ACC112 (cell line): ENCODE measurements around the gene YY1.

Source experiments
- H2AFZ ChIP-seq: fragments of 200-600 bp; sonication (generic); one replicate; pipeline ENCODE4 v1.6.0; 2017; ENCODE audit warnings: antibody characterized with exemption, low read length; ENCODE audit not compliant: unreplicated experiment
- H3K27ac ChIP-seq: fragments of 200-600 bp; sonication (generic); 2 replicates; pipeline ENCODE4 v1.5.1; 2014; ENCODE audit warnings: low read depth, mild to moderate bottlenecking, antibody characterized with exemption, low read length, moderate library complexity
- H3K27me3 ChIP-seq: fragments of 200-600 bp; sonication (generic); 2 replicates; pipeline ENCODE4 v1.6.1; 2014; ENCODE audit warnings: mild to moderate bottlenecking, antibody characterized with exemption, low read length, moderate library complexity, mixed read lengths; ENCODE audit not compliant: insufficient read depth
- H3K36me3 ChIP-seq: fragments of 200-600 bp; sonication (generic); 2 replicates; pipeline ENCODE4 v1.6.1; 2016; ENCODE audit warnings: mild to moderate bottlenecking, antibody characterized with exemption, low read length, moderate library complexity, mixed read lengths; ENCODE audit not compliant: insufficient read depth
- H3K4me1 ChIP-seq: fragments of 200-600 bp; sonication (generic); one replicate; pipeline ENCODE4 v1.6.1; 2016; ENCODE audit warnings: low read length, mixed read lengths; ENCODE audit not compliant: insufficient read depth, unreplicated experiment, control insufficient read depth
- H3K4me3 ChIP-seq: fragments of 200-600 bp; sonication (generic); 2 replicates; pipeline ENCODE4 v1.5.1; 2014; ENCODE audit warnings: mild to moderate bottlenecking, low read depth, low read length
- H3K79me2 ChIP-seq: fragments of 200-600 bp; sonication (generic); one replicate; pipeline ENCODE4 v1.6.0; 2016; ENCODE audit warnings: low read length; ENCODE audit not compliant: control insufficient read depth, unreplicated experiment, insufficient read depth

Gene YY1

GRCh38 chr14:100238419-100239210 lies at the start of gene YY1:
Gene YY1, plus strand, starts transcription at chr14:100239144. Its CDS starts 101 bp downstream, at chr14:100239245.
- peaks cover 85% of the 10 kb centered on the region for H3K79me2 ChIP-seq
- no peaks in the 10 kb centered on the region; the same call in 1 of the 2 replicates for H3K36me3 ChIP-seq
- peak within 1 kb of the TSS; percentile 97 for H3K27ac ChIP-seq
- peak within 1 kb of the TSS; percentile 100 for H3K4me3 ChIP-seq
- H2AFZ ChIP-seq: peak within 1 kb of the TSS; percentile 91
- no peaks in the 10 kb centered on the region for H3K27me3 ChIP-seq
- peaks cover 30% of the 10 kb centered on the region for H3K4me1 ChIP-seq

DNA sequence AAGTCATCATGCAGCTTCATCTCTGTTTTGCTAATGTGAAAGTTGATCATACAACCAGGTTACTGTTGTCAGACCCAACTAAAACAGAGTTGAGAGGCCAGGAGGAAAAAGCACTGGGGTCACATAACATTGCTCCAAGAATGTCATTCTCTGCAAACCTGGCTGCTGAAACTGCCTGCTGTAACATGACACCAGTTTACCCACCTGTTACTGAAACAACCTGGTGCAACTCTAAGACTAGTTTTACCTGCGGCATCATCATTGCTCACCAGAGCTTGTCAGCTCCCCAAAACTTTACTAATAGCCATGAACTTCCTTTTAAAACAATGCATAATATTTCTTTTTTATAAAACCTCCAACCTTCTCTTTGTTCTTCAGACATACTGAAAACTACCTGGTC lies 48.8 kb upstream of the YY1 start:
- Histone ChIP-seq H3K27ac (no peak overlapping the region), H3K4me3 (no peak overlapping the region), H3K4me1 (peaks cover 5% of the 10 kb centered on the region), H2AFZ (no peak overlapping the region), H3K79me2 (no peaks in the 10 kb centered on the region), H3K36me3 (no peaks in the 10 kb centered on the region), H3K27me3 (no peaks in the 10 kb centered on the region)

DNA sequence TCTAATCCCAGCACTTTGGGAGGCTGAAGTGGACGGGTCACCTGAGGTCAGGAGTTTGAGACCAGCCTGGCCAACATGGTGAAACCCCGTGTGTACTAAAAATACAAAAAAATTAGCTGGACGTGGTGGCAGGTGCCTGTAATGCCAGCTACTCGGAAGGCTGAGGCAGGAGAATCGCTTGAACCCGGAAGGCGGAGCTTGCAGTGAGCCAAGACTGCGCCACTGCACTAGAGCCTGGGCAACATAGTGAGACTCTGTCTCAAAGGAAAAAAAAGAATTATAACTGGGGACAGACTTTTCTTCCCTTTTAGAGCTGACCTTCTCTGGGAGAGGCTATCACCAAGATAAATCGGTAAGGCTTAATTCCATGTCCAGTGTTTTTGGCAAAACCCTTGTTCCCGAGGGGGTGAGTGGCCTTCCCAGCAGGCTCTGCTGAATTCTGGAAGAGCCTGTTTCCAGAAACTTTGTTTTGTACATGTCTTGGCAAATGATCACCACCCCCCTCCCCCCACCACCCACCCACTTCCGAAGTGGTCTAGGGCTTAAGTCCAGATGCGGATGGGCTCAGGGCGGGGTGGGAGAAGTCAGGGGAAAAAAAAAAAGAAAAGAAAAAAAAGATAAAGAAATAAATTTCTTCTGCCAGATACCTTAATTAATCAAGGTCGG lies 47.2 kb upstream of the YY1 start:
- Histone ChIP-seq H3K36me3 (no peaks in the 10 kb centered on the region), H3K4me1 (peaks cover 5% of the 10 kb centered on the region), H3K79me2 (no peaks in the 10 kb centered on the region), H3K27me3 (no peaks in the 10 kb centered on the region), H3K27ac (no peak overlapping the region), H2AFZ (peak overlapping the region; percentile 94), H3K4me3 (peak overlapping the region; percentile 71; the same call in 1 of the 2 replicates)

DNA sequence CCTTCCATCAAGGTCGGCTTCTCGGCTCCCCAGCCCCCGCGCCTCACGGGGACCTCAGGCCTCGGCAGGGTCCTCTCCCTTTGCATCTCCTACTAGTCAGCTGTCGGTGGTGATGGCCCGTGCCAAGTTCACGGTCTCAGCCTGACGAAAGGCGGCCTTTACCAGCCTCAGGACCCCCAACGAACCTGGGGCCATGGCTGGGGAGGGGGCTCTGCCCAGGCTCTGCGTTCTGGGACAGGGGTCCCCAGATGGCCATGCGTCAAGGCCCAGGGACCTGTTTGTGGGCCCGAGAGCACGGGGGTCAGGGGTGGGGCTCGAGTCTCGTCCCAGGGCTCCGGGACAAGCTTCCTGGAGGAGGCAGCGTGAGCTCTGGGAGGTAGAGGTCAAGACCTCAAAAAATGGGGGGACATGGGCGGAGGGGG lies 46.7 kb upstream of the YY1 start:
- peaks cover 5% of the 10 kb centered on the region for H3K4me1 ChIP-seq
- H3K79me2 ChIP-seq: no peaks in the 10 kb centered on the region
- no peaks in the 10 kb centered on the region for H3K27me3 ChIP-seq
- H3K4me3 ChIP-seq: peak overlapping the region; percentile 71
- peak overlapping the region; percentile 41; the same call in 1 of the 2 replicates for H3K27ac ChIP-seq
- H3K36me3 ChIP-seq: no peaks in the 10 kb centered on the region
- peak overlapping the region; percentile 94 for H2AFZ ChIP-seq

- H3K79me2 ChIP-seq: no peaks in the 10 kb centered on the region
- H3K36me3 ChIP-seq: no peaks in the 10 kb centered on the region
- peak overlapping the region; percentile 75 for H3K4me3 ChIP-seq
- H2AFZ ChIP-seq: peak overlapping the region; percentile 94
- peaks cover 5% of the 10 kb centered on the region for H3K4me1 ChIP-seq
- no peaks in the 10 kb centered on the region for H3K27me3 ChIP-seq
- peak overlapping the region; percentile 41; the same call in 1 of the 2 replicates for H3K27ac ChIP-seq
Observed at GRCh38 chr14:100192672-100193416, 46.1 kb upstream of the YY1 start.

- H3K27ac ChIP-seq: no peak overlapping the region
- no peaks in the 10 kb centered on the region for H3K79me2 ChIP-seq
- no peaks in the 10 kb centered on the region for H3K36me3 ChIP-seq
- peak overlapping the region; percentile 75 for H3K4me3 ChIP-seq
- H3K4me1 ChIP-seq: peaks cover 5% of the 10 kb centered on the region
- no peaks in the 10 kb centered on the region for H3K27me3 ChIP-seq
- H2AFZ ChIP-seq: peak overlapping the region; percentile 90
Observed at GRCh38 chr14:100193417-100194357, 45.3 kb upstream of the YY1 start.

- Histone ChIP-seq H3K79me2 (no peaks in the 10 kb centered on the region), H3K36me3 (no peaks in the 10 kb centered on the region), H3K4me3 (no peak overlapping the region), H3K27me3 (no peaks in the 10 kb centered on the region), H2AFZ (no peak overlapping the region), H3K4me1 (peaks cover 2% of the 10 kb centered on the region), H3K27ac (no peak overlapping the region)
Observed at GRCh38 chr14:100199240-100199860, 39.6 kb upstream of the YY1 start.

DNA sequence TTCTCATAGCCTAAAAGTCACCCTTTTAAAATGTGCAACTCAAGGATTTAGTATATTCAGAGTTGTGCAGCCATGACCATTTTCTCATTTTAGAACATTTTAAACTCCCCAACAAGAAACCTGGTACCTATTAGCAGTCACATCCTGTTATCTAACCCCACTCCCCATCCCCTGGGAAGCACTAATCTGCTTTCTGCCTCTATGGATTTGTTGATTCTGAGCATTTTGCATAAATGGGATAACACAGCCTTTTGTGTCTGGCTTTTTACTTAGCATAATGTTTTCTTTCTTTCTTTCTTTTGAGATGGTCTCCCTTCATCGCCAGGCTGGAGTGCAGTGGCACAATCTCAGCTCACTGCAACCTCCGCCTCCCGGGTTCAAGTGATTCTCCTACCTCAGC lies 38.6 kb upstream of the YY1 start:
- no peak overlapping the region for H3K27ac ChIP-seq
- H3K36me3 ChIP-seq: no peaks in the 10 kb centered on the region
- no peak overlapping the region for H3K4me3 ChIP-seq
- H2AFZ ChIP-seq: no peak overlapping the region
- peaks cover 2% of the 10 kb centered on the region for H3K4me1 ChIP-seq
- no peaks in the 10 kb centered on the region for H3K27me3 ChIP-seq
- no peaks in the 10 kb centered on the region for H3K79me2 ChIP-seq

DNA sequence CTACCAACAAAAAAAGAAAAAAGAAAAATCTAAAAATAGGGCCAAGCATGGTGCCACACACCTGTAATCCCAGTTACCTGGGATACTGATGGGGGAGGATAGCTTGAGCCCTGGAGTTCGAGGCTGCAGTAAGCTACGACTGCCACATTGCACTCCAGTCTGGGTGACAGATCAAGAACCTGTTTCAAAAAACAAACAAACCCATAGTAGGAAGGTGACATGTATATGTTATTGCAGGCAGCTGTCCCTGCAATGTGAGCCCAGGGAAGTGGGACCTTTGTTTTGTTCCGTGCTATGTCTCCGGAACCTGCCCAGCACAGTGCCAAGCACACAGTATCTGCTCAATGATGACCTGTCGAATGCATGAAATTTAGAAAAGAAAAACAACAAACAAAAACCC lies 37.2 kb upstream of the YY1 start:
- H3K36me3 ChIP-seq: no peaks in the 10 kb centered on the region
- peaks cover 2% of the 10 kb centered on the region for H3K4me1 ChIP-seq
- H3K27ac ChIP-seq: no peak overlapping the region
- H3K4me3 ChIP-seq: no peak overlapping the region
- H3K27me3 ChIP-seq: no peaks in the 10 kb centered on the region
- H3K79me2 ChIP-seq: no peaks in the 10 kb centered on the region
- no peak overlapping the region for H2AFZ ChIP-seq
